ENCODE results near the gene SEC31A.

GRCh38 chr4:82851318-82851717, 39.6 kb downstream of the SEC31A start:
- TF ChIP-seq, protein P1, sequence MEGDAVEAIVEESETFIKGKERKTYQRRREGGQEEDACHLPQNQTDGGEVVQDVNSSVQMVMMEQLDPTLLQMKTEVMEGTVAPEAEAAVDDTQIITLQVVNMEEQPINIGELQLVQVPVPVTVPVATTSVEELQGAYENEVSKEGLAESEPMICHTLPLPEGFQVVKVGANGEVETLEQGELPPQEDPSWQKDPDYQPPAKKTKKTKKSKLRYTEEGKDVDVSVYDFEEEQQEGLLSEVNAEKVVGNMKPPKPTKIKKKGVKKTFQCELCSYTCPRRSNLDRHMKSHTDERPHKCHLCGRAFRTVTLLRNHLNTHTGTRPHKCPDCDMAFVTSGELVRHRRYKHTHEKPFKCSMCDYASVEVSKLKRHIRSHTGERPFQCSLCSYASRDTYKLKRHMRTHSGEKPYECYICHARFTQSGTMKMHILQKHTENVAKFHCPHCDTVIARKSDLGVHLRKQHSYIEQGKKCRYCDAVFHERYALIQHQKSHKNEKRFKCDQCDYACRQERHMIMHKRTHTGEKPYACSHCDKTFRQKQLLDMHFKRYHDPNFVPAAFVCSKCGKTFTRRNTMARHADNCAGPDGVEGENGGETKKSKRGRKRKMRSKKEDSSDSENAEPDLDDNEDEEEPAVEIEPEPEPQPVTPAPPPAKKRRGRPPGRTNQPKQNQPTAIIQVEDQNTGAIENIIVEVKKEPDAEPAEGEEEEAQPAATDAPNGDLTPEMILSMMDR (IDR thresholded peaks at IDR 0.05): no peak
- no peak for TF ChIP-seq POLR2AphosphoS5 (IDR thresholded peaks at IDR 0.05)
- TF ChIP-seq POLR2A (IDR thresholded peaks at IDR 0.05): no peak

Measured in breast epithelium (tissue), 3 donors.